Panc1 (cell line): ENCODE measurements around the gene TRAK1. TPM values are rescaled to one million over a fixed set of nuclear protein-coding genes. Genes with fewer than 3 reads are reported as not detected.

Experiments used
- ATAC-seq: fragments of 200-7000 bp; cut with Tn5 transposase; 2 replicates; pipeline ENCODE4 v1.9.1; 2020; ENCODE audit warnings: mild to moderate bottlenecking, moderate library complexity
- BruUV-seq: library from RNA; stranded (reverse); fragments of 400-500 nt; replicated peaks from 2 replicates; lab custom pipeline; 2021; lab: Mats Ljungman, UMichigan
- CTCF ChIA-PET: fragments of 300-600 bp; sonication (Branson Sonifier 250); formaldehyde crosslinking; loops from one replicate; lab custom pipeline; 2022; ENCODE audit warnings: antibody characterized with exemption; lab: Charles Lee
- POLR2A ChIA-PET: fragments of 300-600 bp; sonication (Branson Sonifier 250); formaldehyde crosslinking; loops from one replicate; lab custom pipeline; 2022; ENCODE audit warnings: antibody characterized with exemption; lab: Charles Lee
- DNase-seq: peaks from one replicate; pipeline ENCODE4 v3.0.0-alpha.2; 2010; ENCODE audit warnings: low read depth, low spot score
- H3K27ac ChIP-seq: 2 replicates; pipeline ENCODE4 v1.5.1; 2011; ENCODE audit warnings: mild to moderate bottlenecking, low read length, inconsistent platforms
- H3K27me3 ChIP-seq: fragments of 200-500 bp; sonication (Bioruptor generic); 2 replicates; pipeline ENCODE4 v1.6.0; 2014; ENCODE audit warnings: low read length, inconsistent platforms; ENCODE audit not compliant: control insufficient read depth, insufficient read depth
- H3K36me3 ChIP-seq: fragments of 200-500 bp; sonication (Bioruptor generic); 2 replicates; pipeline ENCODE4 v1.5.1; 2014; ENCODE audit warnings: inconsistent platforms, mild to moderate bottlenecking, low read length, moderate library complexity; ENCODE audit not compliant: control insufficient read depth, insufficient read depth
- H3K4me1 ChIP-seq: 2 replicates; pipeline ENCODE4 v1.5.1; 2011; ENCODE audit warnings: inconsistent platforms, mild to moderate bottlenecking, low read length, moderate library complexity; ENCODE audit not compliant: control insufficient read depth, insufficient read depth
- H3K4me3 ChIP-seq, 2 experiments: 2 replicates each; pipeline ENCODE4 v1.5.1; 2011 to 2012; ENCODE audit warnings: low read depth in 2 of 2, low read length in 2 of 2, mild to moderate bottlenecking in 2 of 2, inconsistent platforms in 1 of 2, moderate library complexity in 1 of 2
- H3K9me3 ChIP-seq: fragments of 200-500 bp; sonication (Bioruptor generic); 2 replicates; pipeline ENCODE4 v1.5.1; 2014; ENCODE audit warnings: low read depth, mild to moderate bottlenecking, inconsistent platforms, low read length, moderate library complexity; ENCODE audit not compliant: control insufficient read depth, insufficient read depth
- CTCF ChIP-seq: fragments of 450-650 bp; IDR thresholded peaks from 2 replicates; pipeline ENCODE4 v1.5.1; 2017; ENCODE audit warnings: mild to moderate bottlenecking
- POLR2AphosphoS5 ChIP-seq: IDR thresholded peaks from 2 replicates; pipeline ENCODE4 v1.6.1; 2012; ENCODE audit warnings: mild to moderate bottlenecking, low read depth, low read length, moderate library complexity
- REST ChIP-seq, 2 experiments: IDR thresholded peaks; 2 replicates each; pipeline ENCODE4 v1.6.1; 2011 to 2012; ENCODE audit warnings: low read depth in 2 of 2, control low read depth in 1 of 2, low read length in 1 of 2, mild to moderate bottlenecking in 1 of 2, moderate library complexity in 1 of 2; ENCODE audit not compliant: insufficient read depth in 1 of 2
- SIN3A ChIP-seq: IDR thresholded peaks from 2 replicates; pipeline ENCODE4 v1.6.1; 2012; ENCODE audit warnings: low read depth, mild to moderate bottlenecking, low read length, moderate library complexity, borderline replicate concordance; ENCODE audit not compliant: insufficient read depth
- TCF7L2 ChIP-seq: IDR thresholded peaks from 2 replicates; pipeline ENCODE4 v1.6.1; 2011; ENCODE audit warnings: mild to moderate bottlenecking, low read depth, low read length, inconsistent platforms
- in situ Hi-C: cut with HindIII; loops from 2 replicates; pipeline ENCODE4 v1.10.0; 2016; ENCODE audit warnings: low sequenced_read_pairs, low pct_unique_long_range_greater_than_20kb
- intact Hi-C: fragments of 100-400 bp; cut with micrococcal nuclease; formaldehyde crosslinking; loops from one replicate; pipeline ENCODE4 v1.10.0; 2022; ENCODE audit not compliant: unreplicated experiment
- total RNA-seq: library from RNA; stranded (reverse); gene quantifications from one replicate; pipeline ENCODE4 v1.2.1, GENCODE V29; 2021; ENCODE audit not compliant: unreplicated experiment

TRAK1 gene
- total RNA-seq, 1 experiment from 2014 or later, result 38.4 TPM

GRCh38 chr3:42115946-42116345 lies 24.8 kb downstream of the TRAK1 start:
- in situ Hi-C loops, result no loop called here
- TF ChIP-seq SIN3A (no peak), REST (IDR thresholded peaks at IDR 0.05; ENCODE audit: insufficient read depth in 1 of 2, low read depth in 2 of 2, low read length in 1 of 2) (no peak), TCF7L2 (no peak), POLR2AphosphoS5 (no peak), CTCF (no peak)
- intact Hi-C loops, result no loop called here
- no TSS peak for BruUV-seq
- no peaks in the 10 kb centered on the region for H3K27me3 ChIP-seq
- H3K27ac ChIP-seq, result no peak overlapping the region
- H3K9me3 ChIP-seq, result no peaks in the 10 kb centered on the region
- no peak overlapping the region for H3K4me3 ChIP-seq
- H3K36me3 ChIP-seq, result no peaks in the 10 kb centered on the region
- no peaks in the 10 kb centered on the region for H3K4me1 ChIP-seq
- DNase-seq (no peak), ATAC-seq (no peak)
- POLR2A ChIA-PET, result no interaction called here
- CTCF ChIA-PET, result no interaction called here

- intact Hi-C loops, result no loop called here
- Histone ChIP-seq H3K4me3 (no peak overlapping the region), H3K27ac (no peak overlapping the region), H3K9me3 (no peaks in the 10 kb centered on the region), H3K4me1 (no peaks in the 10 kb centered on the region), H3K27me3 (no peaks in the 10 kb centered on the region), H3K36me3 (no peaks in the 10 kb centered on the region)
- ChIA-PET CTCF (interaction anchor here (2.1 kb wide), 1 partner anchor 75 kb away, joined by 11 read pairs; no protein-coding TSS in a partner anchor), POLR2A (no interaction called here)
- DNase-seq, result no peak
- no peak for ATAC-seq
- TF ChIP-seq TCF7L2, result no peak
- no peak for TF ChIP-seq REST (IDR thresholded peaks at IDR 0.05; ENCODE audit: insufficient read depth in 1 of 2, low read depth in 2 of 2, low read length in 1 of 2)
- TF ChIP-seq SIN3A, result no peak
- TF ChIP-seq POLR2AphosphoS5, result no peak
- TF ChIP-seq CTCF, result no peak
- in situ Hi-C loops, result no loop called here
- no TSS peak for BruUV-seq
Measured at GRCh38 chr3:42116466-42116865, 25.3 kb downstream of the TRAK1 start.
